ENCODE measurements around the gene RIMS1.

Gene RIMS1

GRCh38 chr6:72130327-72130726 is 244.0 kb downstream of the RIMS1 start:
- DNase-seq: no peak

GRCh38 chr6:72132427-72132826 is 246.1 kb downstream of the RIMS1 start:
- DNase-seq: no peak

GRCh38 chr6:72132851-72133250 is 246.5 kb downstream of the RIMS1 start:
- no peak for DNase-seq

- no peak for DNase-seq
Measured at GRCh38 chr6:72133324-72133723, 247.0 kb downstream of the RIMS1 start.

- no peak for DNase-seq
Measured at GRCh38 chr6:72140795-72141194, 254.4 kb downstream of the RIMS1 start.

- DNase-seq: no peak
Measured at GRCh38 chr6:72149715-72150114, 263.4 kb downstream of the RIMS1 start.

GRCh38 chr6:72151742-72152141 is 265.4 kb downstream of the RIMS1 start:
- no peak for DNase-seq

- no peak for DNase-seq
Measured at GRCh38 chr6:72175916-72176315, 289.6 kb downstream of the RIMS1 start.

GRCh38 chr6:72182337-72183246 is 296.2 kb downstream of the RIMS1 start:
- DNase-seq: no peak

- DNase-seq: no peak
Measured at GRCh38 chr6:72203983-72204382, 317.6 kb downstream of the RIMS1 start.

GRCh38 chr6:72205500-72205899 is 319.1 kb downstream of the RIMS1 start:
- DNase-seq: no peak

GRCh38 chr6:72206606-72207005 is 320.3 kb downstream of the RIMS1 start:
- DNase-seq: no peak

GRCh38 chr6:72212686-72213085 is 326.3 kb downstream of the RIMS1 start:
- no peak for DNase-seq

- no peak for DNase-seq
Measured at GRCh38 chr6:72213654-72214053, 327.3 kb downstream of the RIMS1 start.

GRCh38 chr6:72216222-72217068 is 330.1 kb downstream of the RIMS1 start:
- no peak for DNase-seq

GRCh38 chr6:72217626-72218025 is 331.3 kb downstream of the RIMS1 start:
- no peak for DNase-seq

- DNase-seq: no peak
Measured at GRCh38 chr6:72218125-72218524, 331.8 kb downstream of the RIMS1 start.

- DNase-seq: no peak
Measured at GRCh38 chr6:72219536-72219935, 333.2 kb downstream of the RIMS1 start.

GRCh38 chr6:72238021-72238420 is 351.7 kb downstream of the RIMS1 start:
- DNase-seq: no peak

GRCh38 chr6:72238900-72239299 is 352.6 kb downstream of the RIMS1 start:
- no peak for DNase-seq

- DNase-seq: no peak
Measured at GRCh38 chr6:72245565-72245964, 359.2 kb downstream of the RIMS1 start.

- DNase-seq: no peak
Measured at GRCh38 chr6:72246926-72247325, 360.6 kb downstream of the RIMS1 start.

GRCh38 chr6:72248621-72249020 is 362.3 kb downstream of the RIMS1 start:
- no peak for DNase-seq

GRCh38 chr6:72250664-72251063 is 364.3 kb downstream of the RIMS1 start:
- no peak for DNase-seq

All from CD4-positive, alpha-beta T cell treated with Interleukin-6 for 4 hours (primary cell).